GM21786 (cell line): ENCODE results near the gene PTPN4.

ENCODE experiments used
- ATAC-seq: cut with Tn5 transposase; IDR thresholded peaks from one replicate; pipeline ENCODE4 v1.9.1; 2021; ENCODE audit not compliant: unreplicated experiment

PTPN4 gene

DNA sequence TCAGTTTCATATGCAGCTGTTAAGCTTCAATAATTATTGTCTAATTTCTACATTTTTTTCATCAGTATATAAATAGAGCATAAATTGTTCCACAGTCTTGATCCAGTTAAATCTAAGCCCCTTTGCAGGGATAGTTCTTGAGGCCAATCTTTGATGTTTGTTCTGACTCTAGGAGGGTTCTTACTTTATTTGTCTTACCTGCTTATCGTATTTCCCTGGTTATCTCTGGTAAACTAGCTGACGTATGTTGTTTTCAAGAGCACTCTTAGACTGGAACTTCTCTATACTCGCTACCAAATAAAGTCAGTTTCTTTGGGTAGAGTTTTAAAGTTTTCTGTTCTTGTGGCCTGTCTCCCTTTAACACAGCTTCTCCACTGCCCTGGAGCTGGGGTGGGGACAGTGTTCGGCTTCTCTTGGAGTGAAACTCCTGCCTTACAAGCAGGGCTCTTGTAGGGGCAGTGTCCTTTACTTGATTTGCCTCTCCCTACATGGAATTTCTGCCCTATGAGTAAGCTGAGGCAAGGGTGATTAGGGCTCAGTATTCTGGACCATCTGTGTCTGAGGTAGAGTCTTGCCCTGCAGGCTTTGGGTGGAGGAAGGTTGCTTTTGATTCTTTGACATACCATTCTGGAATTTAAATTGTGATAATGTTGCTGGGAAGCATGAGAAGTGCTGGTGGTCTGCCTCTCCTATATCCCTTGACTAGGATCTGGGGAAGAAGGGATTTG, 90.3 kb downstream of the PTPN4 start:
- ATAC-seq = no peak

DNA sequence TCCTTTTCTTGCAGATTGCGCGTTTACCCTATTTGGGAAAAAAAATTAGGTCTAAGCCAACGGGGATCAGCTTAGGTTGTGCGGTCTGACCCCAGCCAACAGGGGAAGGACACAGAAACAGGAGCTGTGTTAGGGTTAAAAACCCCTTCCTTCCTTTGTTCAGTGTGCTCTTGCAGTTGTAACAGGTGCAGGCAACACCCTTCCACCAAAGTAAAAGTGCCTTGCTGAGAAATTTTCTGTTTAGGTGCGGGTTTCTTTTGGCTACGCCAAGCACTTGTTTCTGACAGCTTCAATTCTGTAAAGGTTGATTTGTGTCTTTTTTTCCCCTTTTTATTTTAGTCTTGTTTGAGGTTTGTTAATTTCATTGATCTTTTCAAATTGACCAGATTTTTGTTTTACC, 92.5 kb downstream of the PTPN4 start:
- no peak for ATAC-seq

- ATAC-seq = no peak
Measured at GRCh38 chr2:119853777-119854399, 94.2 kb downstream of the PTPN4 start.

DNA sequence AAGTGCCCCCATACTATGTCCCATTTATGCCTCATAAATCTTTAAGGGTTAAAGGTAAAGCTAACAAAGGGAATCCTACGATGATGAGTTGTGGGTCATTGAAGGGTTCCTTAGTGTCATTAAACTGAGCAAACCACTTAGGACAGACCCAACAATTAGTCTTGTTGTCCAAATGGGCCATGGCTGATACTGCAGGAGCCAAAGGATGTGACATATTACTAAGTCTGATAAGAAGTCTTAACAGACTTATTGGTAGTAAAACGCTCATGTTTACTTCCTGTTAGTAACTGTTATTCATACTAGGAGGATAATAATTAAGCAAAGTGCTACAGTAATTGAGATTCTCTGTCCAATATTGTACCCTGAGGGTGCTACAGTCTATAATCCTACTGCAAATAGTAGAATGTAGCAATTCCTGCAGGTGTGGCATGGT, 96.8 kb downstream of the PTPN4 start:
- no peak for ATAC-seq

DNA sequence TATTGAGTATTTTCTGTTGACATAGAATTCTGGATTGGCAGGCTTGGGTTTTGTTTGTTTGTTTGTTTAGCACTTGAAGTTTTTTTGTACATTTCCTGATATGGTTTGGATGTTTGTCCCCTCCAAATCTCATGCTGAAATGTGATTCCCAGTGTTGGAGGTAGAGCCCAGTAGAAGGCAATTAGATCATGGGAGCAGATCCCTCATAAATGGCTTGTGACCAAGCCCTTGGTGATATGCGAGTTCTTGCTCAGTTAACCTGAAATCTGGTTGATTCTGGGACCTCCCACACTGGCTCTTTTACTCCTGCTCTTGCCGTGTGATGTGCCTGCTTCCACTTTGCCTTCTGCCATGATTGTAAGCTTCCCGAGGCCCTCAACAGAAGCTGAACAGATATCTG, 98.0 kb downstream of the PTPN4 start:
- no peak for ATAC-seq

- no peak for ATAC-seq
Measured at GRCh38 chr2:119859528-119859927, 99.8 kb downstream of the PTPN4 start.

GRCh38 chr2:119860924-119861323, 101.2 kb downstream of the PTPN4 start:
- ATAC-seq = no peak

DNA sequence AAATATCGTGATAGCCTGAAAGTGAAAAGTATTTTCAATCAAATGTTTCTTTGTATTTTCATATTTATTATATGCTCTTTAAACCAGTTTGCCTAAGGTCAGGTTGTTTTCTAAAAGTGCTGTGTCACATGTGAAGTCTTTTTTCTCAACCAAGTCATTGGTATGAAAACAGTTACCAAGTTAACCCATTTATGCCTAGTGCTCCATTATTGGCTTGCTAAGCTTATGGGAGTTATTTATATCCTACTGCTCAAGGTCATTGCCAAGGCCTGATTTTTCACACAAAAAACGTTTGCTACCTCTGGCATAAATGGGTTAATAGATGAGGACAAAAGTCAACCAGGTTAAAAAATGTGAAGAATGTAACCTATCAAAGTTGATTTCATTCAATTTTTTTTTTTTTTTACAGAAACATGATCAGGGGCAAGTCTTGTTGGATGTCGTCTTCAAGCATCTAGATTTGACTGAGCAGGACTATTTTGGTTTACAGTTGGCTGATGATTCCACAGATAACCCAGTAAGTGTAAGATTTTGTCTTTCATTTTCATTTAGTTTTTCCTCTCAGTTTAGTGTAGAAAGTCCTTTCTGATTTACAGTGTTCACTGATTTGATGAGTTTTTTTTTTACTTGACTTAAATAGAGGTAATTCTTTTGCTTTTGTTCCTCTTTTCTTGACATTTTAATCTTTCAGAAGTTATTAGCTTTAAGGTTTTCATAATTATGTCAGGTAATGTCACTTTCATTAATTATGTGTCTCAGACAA, 102.6 kb downstream of the PTPN4 start:
- peak; percentile 91 for ATAC-seq

DNA sequence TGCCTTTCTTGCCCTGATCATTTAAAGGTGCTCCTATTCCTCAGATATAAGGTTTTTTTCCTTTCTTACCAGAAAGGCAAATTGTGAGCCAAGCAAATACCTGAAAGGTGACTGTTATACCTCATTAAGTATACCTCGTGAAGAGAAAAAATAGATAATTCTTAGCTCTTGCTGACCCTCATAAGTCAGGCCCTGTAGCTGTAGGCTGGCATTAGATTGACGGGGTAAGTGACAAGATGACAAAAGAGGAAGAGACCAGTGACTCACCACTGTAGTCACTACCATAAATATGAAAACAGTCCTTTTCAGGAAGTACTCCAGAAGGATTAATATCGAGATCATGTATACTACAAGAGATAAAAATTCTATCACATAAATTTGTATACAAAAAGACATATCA, 104.6 kb downstream of the PTPN4 start:
- no peak for ATAC-seq

- ATAC-seq = no peak
Measured at GRCh38 chr2:119871725-119872124, 112.0 kb downstream of the PTPN4 start.

GRCh38 chr2:119873350-119874315, 113.9 kb downstream of the PTPN4 start:
- ATAC-seq = no peak

DNA sequence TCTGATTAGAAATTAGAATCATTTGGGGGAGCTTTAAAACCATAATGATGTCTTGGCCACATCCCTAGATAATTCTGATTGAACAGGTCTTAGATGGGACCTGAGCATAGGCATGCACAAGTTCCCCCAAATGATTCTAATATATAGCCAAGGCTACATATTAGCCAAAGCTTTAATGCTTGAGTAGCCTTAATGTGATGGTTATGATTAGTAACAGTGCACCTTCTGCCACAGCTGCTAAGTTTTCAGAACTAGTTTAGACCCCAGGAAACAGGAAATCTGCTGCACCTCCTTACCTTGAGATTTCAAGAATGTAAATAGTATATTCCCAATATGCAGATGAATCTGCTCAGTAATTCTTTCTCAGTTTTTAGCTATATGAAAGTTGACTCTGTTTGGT, 119.8 kb downstream of the PTPN4 start:
- peak; percentile 74 for ATAC-seq

GRCh38 chr2:119888680-119889079, 129.0 kb downstream of the PTPN4 start:
- no peak for ATAC-seq

GRCh38 chr2:119897736-119898395, 138.1 kb downstream of the PTPN4 start:
- ATAC-seq = no peak

DNA sequence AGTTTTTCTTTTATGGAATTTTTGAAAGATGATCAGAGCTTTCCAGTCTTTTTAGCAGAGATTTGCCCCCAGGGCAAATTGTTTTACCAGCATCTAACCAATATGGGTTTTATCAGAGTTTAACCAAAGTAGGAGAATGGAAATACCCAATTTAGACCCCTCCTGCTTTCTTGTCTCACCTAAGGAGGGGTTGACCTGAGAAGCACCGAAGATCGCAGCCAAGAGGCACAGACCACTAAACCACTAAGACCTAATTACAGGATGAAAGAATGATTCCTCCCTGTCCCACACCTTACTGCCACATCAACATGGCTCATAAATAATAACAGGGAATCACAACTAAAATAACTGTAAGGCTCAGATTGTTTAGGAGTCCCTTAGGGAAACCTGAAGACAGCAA, 141.3 kb downstream of the PTPN4 start:
- no peak for ATAC-seq

GRCh38 chr2:119910566-119910965, 150.8 kb downstream of the PTPN4 start:
- ATAC-seq = no peak

- ATAC-seq = no peak
Measured at GRCh38 chr2:119914266-119914665, 154.5 kb downstream of the PTPN4 start.

GRCh38 chr2:119921825-119922224, 162.1 kb downstream of the PTPN4 start:
- no peak for ATAC-seq

DNA sequence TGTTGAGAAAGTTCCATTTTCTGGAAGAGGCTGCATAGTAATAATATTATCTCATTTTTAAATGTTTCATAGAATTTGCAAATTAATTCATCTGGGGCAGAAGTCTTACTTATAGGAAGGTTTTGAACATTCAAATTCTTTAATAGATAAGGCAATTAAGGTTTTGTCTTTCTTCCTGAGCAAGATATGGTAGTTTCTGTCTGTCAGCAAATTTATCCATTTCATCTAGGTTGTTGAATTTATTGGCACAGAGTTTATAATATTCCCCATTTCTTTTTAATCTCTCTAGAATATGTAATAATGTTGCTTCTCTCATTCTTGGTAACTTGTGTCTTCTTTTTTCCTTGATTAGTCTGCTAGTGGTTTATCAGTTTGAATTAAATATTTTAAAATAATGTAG, 163.0 kb downstream of the PTPN4 start:
- ATAC-seq = no peak

GRCh38 chr2:119929537-119929936, 169.8 kb downstream of the PTPN4 start:
- ATAC-seq = no peak
